Panc1 (cell line): ENCODE data around the gene BTBD9.

Experiments
- CTCF ChIP-seq: fragments of 450-650 bp; IDR thresholded peaks from 2 replicates; pipeline ENCODE4 v1.5.1; 2017; ENCODE audit warnings: mild to moderate bottlenecking
- POLR2AphosphoS5 ChIP-seq: IDR thresholded peaks from 2 replicates; pipeline ENCODE4 v1.6.1; 2012; ENCODE audit warnings: mild to moderate bottlenecking, low read depth, low read length, moderate library complexity
- REST ChIP-seq, 2 experiments: IDR thresholded peaks; 2 replicates each; pipeline ENCODE4 v1.6.1; 2011 to 2012; ENCODE audit warnings: low read depth in 2 of 2, control low read depth in 1 of 2, low read length in 1 of 2, mild to moderate bottlenecking in 1 of 2, moderate library complexity in 1 of 2; ENCODE audit not compliant: insufficient read depth in 1 of 2
- SIN3A ChIP-seq: IDR thresholded peaks from 2 replicates; pipeline ENCODE4 v1.6.1; 2012; ENCODE audit warnings: low read depth, mild to moderate bottlenecking, low read length, moderate library complexity, borderline replicate concordance; ENCODE audit not compliant: insufficient read depth

- TF ChIP-seq CTCF (no peak), REST (IDR thresholded peaks at IDR 0.05; ENCODE audit: insufficient read depth in 1 of 2, low read depth in 2 of 2, low read length in 1 of 2) (no peak), SIN3A (no peak), POLR2AphosphoS5 (no peak)
Measured at GRCh38 chr6:38476141-38476540, 163.6 kb downstream of the BTBD9 start.
